Brain microvascular endothelial cell (primary cell): Measurements from ENCODE around the gene NYAP2.

Source experiments
- DNase-seq: peaks from one replicate; pipeline ENCODE4 v3.0.0-alpha.2; 2020
- H3K27ac ChIP-seq: fragments of 250-450 bp; sonication (Bioruptor Pico); 2 replicates; pipeline ENCODE4 v1.5.1; 2020; ENCODE audit warnings: mild to moderate bottlenecking, moderate library complexity
- H3K27me3 ChIP-seq: fragments of 250-450 bp; sonication (Bioruptor Pico); replicated peaks from 2 replicates; pipeline ENCODE4 v1.5.1; 2020; ENCODE audit warnings: mild to moderate bottlenecking
- H3K36me3 ChIP-seq: fragments of 250-450 bp; sonication (Bioruptor Pico); replicated peaks from 2 replicates; pipeline ENCODE4 v1.5.1; 2020; ENCODE audit warnings: mild to moderate bottlenecking
- H3K4me3 ChIP-seq: 2 replicates; pipeline ENCODE4 v1.5.1; 2011; ENCODE audit warnings: low read depth, mild to moderate bottlenecking, control low read depth, low read length, moderate library complexity
- CTCF ChIP-seq: IDR thresholded peaks from 2 replicates; pipeline ENCODE4 v1.5.1; 2011; ENCODE audit warnings: low read depth, mild to moderate bottlenecking, moderate library complexity, low read length, control low read depth, inconsistent platforms; ENCODE audit errors: missing control alignments
- in situ Hi-C: cut with HindIII; loops from 2 replicates; pipeline ENCODE4 v1.10.0; 2017; ENCODE audit warnings: low sequenced_read_pairs, low pct_ligation_motif_present

Gene NYAP2

DNA sequence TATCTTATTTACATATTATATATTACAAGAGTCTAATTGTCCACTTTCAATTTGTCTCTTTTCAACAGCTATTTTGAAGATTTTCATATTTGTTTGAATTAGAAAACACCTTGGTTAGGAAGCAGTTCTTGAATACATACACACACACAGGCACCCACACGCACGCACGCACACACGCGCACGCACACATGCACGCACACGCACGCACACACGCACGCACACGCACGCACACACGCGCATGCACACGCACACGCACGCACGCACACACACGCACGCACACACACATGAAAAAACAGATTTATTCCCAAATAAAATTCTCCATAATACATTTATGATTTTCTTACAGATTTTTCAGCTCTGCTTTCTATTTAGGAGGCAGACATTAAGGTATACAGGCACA lies 220.7 kb downstream of the NYAP2 start:
- H3K36me3 ChIP-seq, result no peaks in the 10 kb centered on the region
- no peaks in the 10 kb centered on the region for H3K27me3 ChIP-seq
- in situ Hi-C loops, result no loop called here
- TF ChIP-seq CTCF, result no peak
- DNase-seq, result no peak
- no peak overlapping the region for H3K27ac ChIP-seq
- no peak overlapping the region for H3K4me3 ChIP-seq

- no peaks in the 10 kb centered on the region for H3K27me3 ChIP-seq
- in situ Hi-C loops, result no loop called here
- H3K27ac ChIP-seq, result no peak overlapping the region
- no peaks in the 10 kb centered on the region for H3K36me3 ChIP-seq
- DNase-seq, result no peak
- H3K4me3 ChIP-seq, result no peak overlapping the region
- no peak for TF ChIP-seq CTCF
These were observed 231.5 kb downstream of the NYAP2 start for GRCh38 chr2:225630824-225631533.

DNA sequence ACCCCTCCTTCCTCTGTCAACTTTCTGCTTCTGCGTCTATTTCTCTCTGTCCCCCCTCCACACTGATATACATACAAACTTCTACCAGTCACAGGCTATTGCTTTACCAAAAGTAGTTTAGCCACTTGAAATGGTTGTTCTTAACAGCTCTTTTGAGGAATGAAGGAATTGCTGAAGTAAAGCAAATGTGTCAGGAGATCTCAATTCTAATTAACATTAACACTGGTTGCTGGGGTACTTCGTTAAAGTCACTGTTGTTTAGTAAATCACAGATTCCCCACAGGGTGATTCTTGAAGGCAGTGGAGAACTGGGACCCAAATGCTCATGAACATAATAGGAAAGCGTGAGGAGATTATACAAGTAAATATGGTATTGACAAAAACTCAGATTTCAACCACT lies 232.8 kb downstream of the NYAP2 start:
- Histone ChIP-seq H3K4me3 (no peak overlapping the region), H3K36me3 (no peaks in the 10 kb centered on the region), H3K27ac (no peak overlapping the region), H3K27me3 (no peaks in the 10 kb centered on the region)
- no peak for DNase-seq
- in situ Hi-C loops, result no loop called here
- TF ChIP-seq CTCF, result no peak

GRCh38 chr2:225636558-225636957 lies 237.0 kb downstream of the NYAP2 start:
- no peaks in the 10 kb centered on the region for H3K27me3 ChIP-seq
- H3K27ac ChIP-seq, result no peak overlapping the region
- no peak overlapping the region for H3K4me3 ChIP-seq
- in situ Hi-C loops, result no loop called here
- TF ChIP-seq CTCF, result no peak
- no peaks in the 10 kb centered on the region for H3K36me3 ChIP-seq
- DNase-seq, result no peak

DNA sequence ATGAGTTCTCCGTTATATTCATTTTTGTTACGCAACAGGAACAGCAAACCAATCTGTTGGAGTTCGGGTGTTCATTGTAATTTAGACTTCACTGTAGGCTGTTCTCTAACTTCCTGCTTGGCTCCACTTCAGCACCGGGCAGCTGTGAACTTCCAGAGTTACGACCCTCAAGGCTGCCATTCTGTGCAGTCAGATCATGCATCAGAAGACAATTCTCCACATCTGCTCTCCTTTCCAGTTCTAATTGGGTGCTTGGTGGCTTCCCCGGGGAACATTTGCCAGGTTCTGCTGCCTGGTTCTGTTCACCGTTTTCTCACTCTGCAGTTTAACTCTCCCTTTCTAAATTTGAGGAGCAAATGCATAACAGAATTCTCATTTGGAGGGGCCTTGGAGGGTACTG lies 237.7 kb downstream of the NYAP2 start:
- no peak for DNase-seq
- Histone ChIP-seq H3K4me3 (no peak overlapping the region), H3K27me3 (no peaks in the 10 kb centered on the region), H3K27ac (no peak overlapping the region), H3K36me3 (no peaks in the 10 kb centered on the region)
- no peak for TF ChIP-seq CTCF
- in situ Hi-C loops, result no loop called here

DNA sequence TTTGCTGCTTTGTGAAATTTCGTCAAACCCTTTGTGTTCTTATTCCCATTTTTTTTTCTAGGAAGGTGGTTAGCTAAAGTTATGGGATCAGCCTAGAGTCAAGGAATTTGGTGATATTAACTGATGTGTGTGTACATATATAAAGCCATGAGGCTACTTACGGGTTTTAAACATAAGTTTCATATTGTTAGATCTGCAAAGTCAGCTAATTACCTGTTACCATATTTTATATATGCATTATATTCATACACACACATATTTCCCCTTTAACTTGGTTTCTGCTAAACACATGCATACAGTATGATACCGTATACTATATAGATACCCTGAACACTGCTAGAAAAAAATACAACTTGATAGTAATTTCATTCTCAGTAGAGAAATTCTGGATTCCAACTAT lies 241.0 kb downstream of the NYAP2 start:
- H3K27me3 ChIP-seq, result no peaks in the 10 kb centered on the region
- TF ChIP-seq CTCF, result no peak
- H3K4me3 ChIP-seq, result no peak overlapping the region
- in situ Hi-C loops, result no loop called here
- H3K27ac ChIP-seq, result no peak overlapping the region
- H3K36me3 ChIP-seq, result no peaks in the 10 kb centered on the region
- DNase-seq, result no peak
